Ishikawa (cell line): ENCODE data around the gene VGF.

Source experiments
- CEBPB ChIP-seq: IDR thresholded peaks from 2 replicates; pipeline ENCODE4 v1.6.1; 2012
- RAD21 ChIP-seq: IDR thresholded peaks from 2 replicates; pipeline ENCODE4 v1.6.1; 2012; ENCODE audit warnings: low read depth
- TF ChIP-seq, protein P1 (sequence below): IDR thresholded peaks from 2 replicates; pipeline ENCODE4 v1.6.1; 2012

DNA sequence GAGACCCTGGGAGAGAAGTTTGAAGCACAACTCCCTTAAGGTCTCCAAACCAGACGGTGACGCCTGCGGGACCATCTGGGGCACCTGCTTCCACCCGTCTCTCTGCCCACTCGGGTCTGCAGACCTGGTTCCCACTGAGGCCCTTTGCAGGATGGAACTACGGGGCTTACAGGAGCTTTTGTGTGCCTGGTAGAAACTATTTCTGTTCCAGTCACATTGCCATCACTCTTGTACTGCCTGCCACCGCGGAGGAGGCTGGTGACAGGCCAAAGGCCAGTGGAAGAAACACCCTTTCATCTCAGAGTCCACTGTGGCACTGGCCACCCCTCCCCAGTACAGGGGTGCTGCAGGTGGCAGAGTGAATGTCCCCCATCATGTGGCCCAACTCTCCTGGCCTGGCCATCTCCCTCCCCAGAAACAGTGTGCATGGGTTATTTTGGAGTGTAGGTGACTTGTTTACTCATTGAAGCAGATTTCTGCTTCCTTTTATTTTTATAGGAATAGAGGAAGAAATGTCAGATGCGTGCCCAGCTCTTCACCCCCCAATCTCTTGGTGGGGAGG, 27.6 kb downstream of the VGF start:
- TF ChIP-seq, protein P1, sequence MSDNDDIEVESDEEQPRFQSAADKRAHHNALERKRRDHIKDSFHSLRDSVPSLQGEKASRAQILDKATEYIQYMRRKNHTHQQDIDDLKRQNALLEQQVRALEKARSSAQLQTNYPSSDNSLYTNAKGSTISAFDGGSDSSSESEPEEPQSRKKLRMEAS = no peak
- no peak for TF ChIP-seq RAD21
- no peak for TF ChIP-seq CEBPB
